ENCODE data around the gene KIRREL1.

Gene KIRREL1

GRCh38 chr1:158075078-158075477 is 81.6 kb downstream of the KIRREL1 start:
- TF ChIP-seq FOXM1 (IDR thresholded peaks at IDR 0.05; ENCODE audit: borderline replicate concordance, low read depth): no peak
- TF ChIP-seq USF1 (IDR thresholded peaks at IDR 0.05): peak; percentile 87

GRCh38 chr1:158076441-158076840 is 83.0 kb downstream of the KIRREL1 start:
- TF ChIP-seq TAF1 (IDR thresholded peaks at IDR 0.05; ENCODE audit: low read depth) (no peak), NFIC (IDR thresholded peaks at IDR 0.05) (no peak), YY1 (IDR thresholded peaks at IDR 0.05; ENCODE audit: low read depth) (no peak), CEBPB (IDR thresholded peaks at IDR 0.05) (no peak), RAD21 (IDR thresholded peaks at IDR 0.05; ENCODE audit: low read depth) (no peak), ZBTB7A (IDR thresholded peaks at IDR 0.05; ENCODE audit: low read depth) (no peak), EP300 (IDR thresholded peaks at IDR 0.05; ENCODE audit: borderline replicate concordance) (no peak), USF1 (IDR thresholded peaks at IDR 0.05) (no peak), TEAD4 (IDR thresholded peaks at IDR 0.05) (no peak), CREB1 (IDR thresholded peaks at IDR 0.05; ENCODE audit: low read depth) (no peak), FOXM1 (IDR thresholded peaks at IDR 0.05; ENCODE audit: borderline replicate concordance, low read depth) (no peak), EGR1 (IDR thresholded peaks at IDR 0.05) (no peak)
- TF ChIP-seq, protein P1, sequence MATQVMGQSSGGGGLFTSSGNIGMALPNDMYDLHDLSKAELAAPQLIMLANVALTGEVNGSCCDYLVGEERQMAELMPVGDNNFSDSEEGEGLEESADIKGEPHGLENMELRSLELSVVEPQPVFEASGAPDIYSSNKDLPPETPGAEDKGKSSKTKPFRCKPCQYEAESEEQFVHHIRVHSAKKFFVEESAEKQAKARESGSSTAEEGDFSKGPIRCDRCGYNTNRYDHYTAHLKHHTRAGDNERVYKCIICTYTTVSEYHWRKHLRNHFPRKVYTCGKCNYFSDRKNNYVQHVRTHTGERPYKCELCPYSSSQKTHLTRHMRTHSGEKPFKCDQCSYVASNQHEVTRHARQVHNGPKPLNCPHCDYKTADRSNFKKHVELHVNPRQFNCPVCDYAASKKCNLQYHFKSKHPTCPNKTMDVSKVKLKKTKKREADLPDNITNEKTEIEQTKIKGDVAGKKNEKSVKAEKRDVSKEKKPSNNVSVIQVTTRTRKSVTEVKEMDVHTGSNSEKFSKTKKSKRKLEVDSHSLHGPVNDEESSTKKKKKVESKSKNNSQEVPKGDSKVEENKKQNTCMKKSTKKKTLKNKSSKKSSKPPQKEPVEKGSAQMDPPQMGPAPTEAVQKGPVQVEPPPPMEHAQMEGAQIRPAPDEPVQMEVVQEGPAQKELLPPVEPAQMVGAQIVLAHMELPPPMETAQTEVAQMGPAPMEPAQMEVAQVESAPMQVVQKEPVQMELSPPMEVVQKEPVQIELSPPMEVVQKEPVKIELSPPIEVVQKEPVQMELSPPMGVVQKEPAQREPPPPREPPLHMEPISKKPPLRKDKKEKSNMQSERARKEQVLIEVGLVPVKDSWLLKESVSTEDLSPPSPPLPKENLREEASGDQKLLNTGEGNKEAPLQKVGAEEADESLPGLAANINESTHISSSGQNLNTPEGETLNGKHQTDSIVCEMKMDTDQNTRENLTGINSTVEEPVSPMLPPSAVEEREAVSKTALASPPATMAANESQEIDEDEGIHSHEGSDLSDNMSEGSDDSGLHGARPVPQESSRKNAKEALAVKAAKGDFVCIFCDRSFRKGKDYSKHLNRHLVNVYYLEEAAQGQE (IDR thresholded peaks at IDR 0.05; ENCODE audit: low read depth): no peak
- TF ChIP-seq, protein P2, sequence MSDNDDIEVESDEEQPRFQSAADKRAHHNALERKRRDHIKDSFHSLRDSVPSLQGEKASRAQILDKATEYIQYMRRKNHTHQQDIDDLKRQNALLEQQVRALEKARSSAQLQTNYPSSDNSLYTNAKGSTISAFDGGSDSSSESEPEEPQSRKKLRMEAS (IDR thresholded peaks at IDR 0.05): no peak

GRCh38 chr1:158077411-158078256 is 84.2 kb downstream of the KIRREL1 start:
- TF ChIP-seq TEAD4 (IDR thresholded peaks at IDR 0.05): no peak

DNA sequence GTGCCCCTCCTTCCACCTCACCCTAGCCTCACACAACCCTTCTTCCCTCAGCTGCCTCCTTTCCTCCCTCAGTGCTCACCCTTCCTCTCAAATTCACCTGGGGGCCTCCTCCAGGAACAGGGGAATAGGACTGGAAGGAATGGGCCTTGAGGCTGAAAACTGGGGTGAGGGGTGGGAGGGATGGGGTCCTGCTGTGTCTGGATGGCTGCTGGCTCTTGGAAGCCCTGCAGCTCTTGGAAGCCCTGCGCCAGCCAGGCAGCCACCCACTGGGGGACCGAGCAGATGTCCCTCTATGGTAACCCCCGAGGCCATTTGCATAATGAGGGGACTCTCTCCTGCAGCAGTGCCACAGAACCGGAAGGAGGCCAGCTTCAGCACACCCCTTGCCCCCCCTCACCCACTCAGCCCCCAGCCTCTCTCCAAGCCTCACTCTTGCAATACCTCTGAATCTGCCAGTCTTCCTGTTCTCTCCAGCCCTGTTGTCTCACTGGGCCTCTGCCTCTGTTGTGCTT is 85.2 kb downstream of the KIRREL1 start:
- TF ChIP-seq CEBPB (IDR thresholded peaks at IDR 0.05): no peak

DNA sequence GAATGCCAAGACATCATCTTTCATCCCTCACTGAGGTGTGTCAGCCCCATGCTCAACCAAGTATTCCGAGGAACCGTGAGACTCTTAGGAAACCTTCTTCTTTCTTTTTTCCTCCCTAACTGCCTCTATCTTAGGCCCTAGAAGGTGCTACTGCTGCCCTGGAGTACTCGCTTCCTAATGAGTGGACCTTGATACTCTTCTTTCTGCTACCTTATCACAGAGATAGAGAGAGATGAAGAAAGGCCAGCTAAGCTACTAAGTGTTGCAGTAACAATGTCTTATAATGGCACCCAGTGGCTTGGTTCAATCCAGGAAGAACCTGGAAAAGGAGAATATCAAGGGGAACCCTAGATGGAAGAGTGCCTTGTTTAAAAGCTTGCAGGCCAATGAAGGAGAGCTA is 86.6 kb downstream of the KIRREL1 start:
- no peak for TF ChIP-seq ZBTB7A (IDR thresholded peaks at IDR 0.05; ENCODE audit: low read depth)
- TF ChIP-seq EP300 (IDR thresholded peaks at IDR 0.05; ENCODE audit: borderline replicate concordance): no peak
- TF ChIP-seq YY1 (IDR thresholded peaks at IDR 0.05; ENCODE audit: low read depth): no peak
- no peak for TF ChIP-seq TEAD4 (IDR thresholded peaks at IDR 0.05)
- TF ChIP-seq RAD21 (IDR thresholded peaks at IDR 0.05; ENCODE audit: low read depth): no peak
- no peak for TF ChIP-seq USF1 (IDR thresholded peaks at IDR 0.05)
- no peak for TF ChIP-seq CREB1 (IDR thresholded peaks at IDR 0.05; ENCODE audit: low read depth)
- TF ChIP-seq EGR1 (IDR thresholded peaks at IDR 0.05): no peak
- no peak for TF ChIP-seq TCF12 (IDR thresholded peaks at IDR 0.05; ENCODE audit: low read depth)

GRCh38 chr1:158084336-158084735 is 90.9 kb downstream of the KIRREL1 start:
- TF ChIP-seq EP300 (IDR thresholded peaks at IDR 0.05; ENCODE audit: borderline replicate concordance) (no peak), NFIC (IDR thresholded peaks at IDR 0.05) (no peak)

DNA sequence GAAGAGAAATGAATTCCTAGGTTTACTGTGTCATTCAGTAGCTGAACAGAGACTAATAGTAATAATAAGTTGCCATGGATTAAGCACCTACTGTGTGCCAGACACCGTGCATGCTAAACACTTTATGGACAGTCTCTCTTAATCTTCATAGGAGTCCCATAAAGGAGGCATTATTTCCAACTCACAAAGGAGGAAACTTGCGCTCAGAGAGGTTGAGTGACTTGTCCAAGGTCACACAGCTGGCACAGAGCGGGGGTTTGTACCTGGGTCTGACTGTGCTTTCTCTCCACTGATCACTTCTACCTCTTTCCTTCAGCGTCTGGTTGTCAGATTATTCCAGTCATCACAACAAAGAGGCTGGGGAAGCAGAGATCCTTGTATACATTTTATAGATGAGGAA is 91.3 kb downstream of the KIRREL1 start:
- TF ChIP-seq ZBTB7A (IDR thresholded peaks at IDR 0.05; ENCODE audit: low read depth): no peak
- TF ChIP-seq CEBPB (IDR thresholded peaks at IDR 0.05): no peak
- no peak for TF ChIP-seq FOXM1 (IDR thresholded peaks at IDR 0.05; ENCODE audit: borderline replicate concordance, low read depth)
- TF ChIP-seq USF1 (IDR thresholded peaks at IDR 0.05): no peak
- no peak for TF ChIP-seq TAF1 (IDR thresholded peaks at IDR 0.05; ENCODE audit: low read depth)
- no peak for TF ChIP-seq YY1 (IDR thresholded peaks at IDR 0.05; ENCODE audit: low read depth)
- TF ChIP-seq EP300 (IDR thresholded peaks at IDR 0.05; ENCODE audit: borderline replicate concordance): no peak
- no peak for TF ChIP-seq RAD21 (IDR thresholded peaks at IDR 0.05; ENCODE audit: low read depth)
- TF ChIP-seq, protein P2 (IDR thresholded peaks at IDR 0.05): no peak
- TF ChIP-seq TEAD4 (IDR thresholded peaks at IDR 0.05): no peak
- TF ChIP-seq TCF12 (IDR thresholded peaks at IDR 0.05; ENCODE audit: low read depth): no peak
- TF ChIP-seq NFIC (IDR thresholded peaks at IDR 0.05): no peak
- TF ChIP-seq, protein P1 (IDR thresholded peaks at IDR 0.05; ENCODE audit: low read depth): no peak
- TF ChIP-seq CREB1 (IDR thresholded peaks at IDR 0.05; ENCODE audit: low read depth): no peak
- TF ChIP-seq EGR1 (IDR thresholded peaks at IDR 0.05): no peak
